ENCODE data around the gene SKOR1.

GRCh38 chr15:67820122-67820991 lies 5.0 kb upstream of the SKOR1 start:
- TF ChIP-seq CTCF (IDR thresholded peaks at IDR 0.05; ENCODE audit: low read length), result no peak
- TF ChIP-seq EZH2 (IDR thresholded peaks at IDR 0.05; ENCODE audit: borderline replicate concordance, low read length), result no peak

Measured in OCI-LY1 (cell line).